GM21825 (cell line): ENCODE data around the gene THSD7B.
"Not testable (repeated sequence)": the region's sequence is repeated elsewhere in the genome, so short reads cannot be mapped to it uniquely, and the experiment has no call there.

Experiments
- ATAC-seq: cut with Tn5 transposase; IDR thresholded peaks from one replicate; pipeline ENCODE4 v1.9.1; 2021; ENCODE audit warnings: mild to moderate bottlenecking, moderate library complexity; ENCODE audit not compliant: unreplicated experiment

THSD7B gene

GRCh38 chr2:137023205-137023604, 257.9 kb downstream of the THSD7B start:
- ATAC-seq, result no peak

GRCh38 chr2:137031731-137032130, 266.4 kb downstream of the THSD7B start:
- ATAC-seq, result no peak

- no peak for ATAC-seq
Measured at GRCh38 chr2:137036619-137037018, 271.3 kb downstream of the THSD7B start.

- ATAC-seq, result no peak
Measured at GRCh38 chr2:137039482-137040152, 274.3 kb downstream of the THSD7B start.

GRCh38 chr2:137047369-137047768, 282.0 kb downstream of the THSD7B start:
- ATAC-seq, result no peak

GRCh38 chr2:137048455-137048854, 283.1 kb downstream of the THSD7B start:
- no peak for ATAC-seq

- no peak for ATAC-seq
Measured at GRCh38 chr2:137049518-137049917, 284.2 kb downstream of the THSD7B start.

GRCh38 chr2:137050949-137051348, 285.6 kb downstream of the THSD7B start:
- ATAC-seq, result no peak

GRCh38 chr2:137051778-137052398, 286.5 kb downstream of the THSD7B start:
- no peak for ATAC-seq

GRCh38 chr2:137056704-137057103, 291.4 kb downstream of the THSD7B start:
- no peak for ATAC-seq

- ATAC-seq, result not testable (repeated sequence)
Measured at GRCh38 chr2:137076111-137076765, 310.9 kb downstream of the THSD7B start.

- ATAC-seq, result no peak
Measured at GRCh38 chr2:137091704-137092103, 326.4 kb downstream of the THSD7B start.

GRCh38 chr2:137093116-137093515, 327.8 kb downstream of the THSD7B start:
- ATAC-seq, result no peak

GRCh38 chr2:137096187-137096586, 330.8 kb downstream of the THSD7B start:
- ATAC-seq, result no peak

- ATAC-seq, result no peak
Measured at GRCh38 chr2:137096693-137097092, 331.3 kb downstream of the THSD7B start.

- ATAC-seq, result not testable (repeated sequence)
Measured at GRCh38 chr2:137101814-137102213, 336.5 kb downstream of the THSD7B start.

GRCh38 chr2:137107904-137108303, 342.6 kb downstream of the THSD7B start:
- no peak for ATAC-seq

GRCh38 chr2:137111896-137112295, 346.6 kb downstream of the THSD7B start:
- no peak for ATAC-seq

GRCh38 chr2:137115081-137115794, 349.9 kb downstream of the THSD7B start:
- no peak for ATAC-seq

- no peak for ATAC-seq
Measured at GRCh38 chr2:137115795-137116089, 350.4 kb downstream of the THSD7B start.

- ATAC-seq, result no peak
Measured at GRCh38 chr2:137117385-137117784, 352.0 kb downstream of the THSD7B start.

GRCh38 chr2:137118140-137118539, 352.8 kb downstream of the THSD7B start:
- no peak for ATAC-seq
